ENCODE measurements around the gene MALSU1.

DNA sequence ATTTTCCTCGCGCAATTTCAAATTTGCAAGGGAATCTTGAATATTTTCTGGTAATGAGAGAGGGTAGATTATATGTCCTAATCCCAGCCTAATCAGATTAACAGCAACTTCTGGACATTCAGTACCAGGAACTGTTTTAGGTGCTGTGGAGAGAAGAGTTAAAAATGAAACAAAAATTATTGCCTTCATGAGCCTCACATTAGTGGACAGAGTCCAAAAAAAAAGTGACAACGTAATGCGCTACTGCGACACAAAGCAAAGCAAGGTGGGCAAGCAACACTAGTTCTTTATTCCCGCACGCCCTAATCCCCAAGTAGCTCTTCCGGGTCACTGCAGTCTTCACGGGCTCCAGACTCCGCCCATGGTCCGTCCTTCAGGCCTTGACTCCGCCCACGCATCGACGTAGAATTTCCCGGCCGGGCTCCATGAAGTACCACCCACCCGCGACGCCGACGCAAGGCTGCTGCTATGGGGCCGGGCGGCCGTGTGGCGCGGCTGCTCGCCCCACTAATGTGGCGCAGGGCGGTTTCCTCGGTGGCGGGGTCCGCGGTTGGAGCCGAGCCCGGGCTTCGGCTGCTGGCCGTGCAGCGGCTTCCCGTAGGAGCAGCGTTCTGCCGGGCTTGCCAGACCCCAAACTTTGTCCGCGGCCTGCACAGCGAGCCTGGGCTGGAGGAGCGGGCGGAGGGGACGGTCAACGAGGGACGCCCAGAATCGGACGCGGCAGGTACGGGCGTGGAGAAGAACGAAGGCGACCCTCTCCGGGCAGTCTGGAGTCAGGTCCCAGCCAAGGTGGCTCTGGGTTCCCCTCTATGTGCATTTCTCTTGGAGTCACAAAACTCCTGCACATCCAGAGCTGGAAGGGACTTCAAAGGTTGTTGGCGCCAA lies at the start of gene MALSU1:
- TF ChIP-seq, protein P1, sequence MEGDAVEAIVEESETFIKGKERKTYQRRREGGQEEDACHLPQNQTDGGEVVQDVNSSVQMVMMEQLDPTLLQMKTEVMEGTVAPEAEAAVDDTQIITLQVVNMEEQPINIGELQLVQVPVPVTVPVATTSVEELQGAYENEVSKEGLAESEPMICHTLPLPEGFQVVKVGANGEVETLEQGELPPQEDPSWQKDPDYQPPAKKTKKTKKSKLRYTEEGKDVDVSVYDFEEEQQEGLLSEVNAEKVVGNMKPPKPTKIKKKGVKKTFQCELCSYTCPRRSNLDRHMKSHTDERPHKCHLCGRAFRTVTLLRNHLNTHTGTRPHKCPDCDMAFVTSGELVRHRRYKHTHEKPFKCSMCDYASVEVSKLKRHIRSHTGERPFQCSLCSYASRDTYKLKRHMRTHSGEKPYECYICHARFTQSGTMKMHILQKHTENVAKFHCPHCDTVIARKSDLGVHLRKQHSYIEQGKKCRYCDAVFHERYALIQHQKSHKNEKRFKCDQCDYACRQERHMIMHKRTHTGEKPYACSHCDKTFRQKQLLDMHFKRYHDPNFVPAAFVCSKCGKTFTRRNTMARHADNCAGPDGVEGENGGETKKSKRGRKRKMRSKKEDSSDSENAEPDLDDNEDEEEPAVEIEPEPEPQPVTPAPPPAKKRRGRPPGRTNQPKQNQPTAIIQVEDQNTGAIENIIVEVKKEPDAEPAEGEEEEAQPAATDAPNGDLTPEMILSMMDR (IDR thresholded peaks at IDR 0.05), result no peak
- TF ChIP-seq POLR2A (IDR thresholded peaks at IDR 0.05), result peak; percentile 91
